PFSK-1 (cell line): Measurements from ENCODE around the gene TCF12.

Experiments
- FOXP2 ChIP-seq: optimal IDR thresholded peaks from 2 replicates; pipeline ENCODE3; 2011; ENCODE audit warnings: borderline replicate concordance, control low read depth, inconsistent platforms; ENCODE audit not compliant: insufficient read depth; ENCODE audit errors: extremely low read length, extremely low read depth
- POLR2AphosphoS5 ChIP-seq: IDR thresholded peaks from 2 replicates; pipeline ENCODE4 v1.6.1; 2012; ENCODE audit warnings: low read depth, mild to moderate bottlenecking, control low read depth, low read length, moderate library complexity
- REST ChIP-seq, 2 experiments: IDR thresholded peaks; 2 replicates each; pipeline versions ENCODE4 v1.6.1 to v1.8.0; 2011 to 2012; ENCODE audit warnings: low read depth in 2 of 2, low read length in 2 of 2, control low read depth in 1 of 2, inconsistent platforms in 1 of 2, mild to moderate bottlenecking in 1 of 2, moderate library complexity in 1 of 2; ENCODE audit not compliant: insufficient read depth in 1 of 2
- TAF1 ChIP-seq: IDR thresholded peaks from 2 replicates; pipeline ENCODE4 v1.6.1; 2012; ENCODE audit warnings: low read length, control low read depth, borderline replicate concordance; ENCODE audit not compliant: insufficient read depth

GRCh38 chr15:57296473-57297162 is 378.2 kb downstream of the TCF12 start:
- TF ChIP-seq POLR2AphosphoS5 (no peak), REST (IDR thresholded peaks at IDR 0.05; ENCODE audit: insufficient read depth in 1 of 2, low read depth in 2 of 2, low read length in 2 of 2) (no peak), TAF1 (no peak), FOXP2 (no peak)
